Esophagus muscularis mucosa (tissue), 4 donors: ENCODE measurements around the gene ZC3H12C. TPM values are rescaled to one million over a fixed set of nuclear protein-coding genes. Genes with fewer than 3 reads are reported as not detected.

Source experiments
- DNase-seq: peaks from one replicate; pipeline ENCODE4 v3.0.0-alpha.2; 2017; ENCODE audit errors: extremely low spot score
- H3K27ac ChIP-seq, 4 donors: fragments of 200-600 bp; sonication (generic); replicated peaks in 1 of 4; 1 replicate in 3 of 4; 2 replicates in 1 of 4; pipeline ENCODE4 v1.5.1; 2016 to 2019; ENCODE audit warnings: mild to moderate bottlenecking in 1 of 4
- H3K27me3 ChIP-seq, 4 donors: fragments of 200-600 bp; sonication (generic); one replicate each; pipeline versions ENCODE4 v1.5.1 to v1.6.0; 2016 to 2019
- H3K36me3 ChIP-seq, 4 donors: fragments of 200-600 bp; sonication (generic); one replicate each; pipeline ENCODE4 v1.5.1; 2016 to 2019
- H3K4me1 ChIP-seq, 4 donors: fragments of 200-600 bp; sonication (generic); one replicate each; pipeline ENCODE4 v1.5.1; 2016 to 2019
- H3K4me3 ChIP-seq, 4 donors: fragments of 200-600 bp; sonication (generic); 1 replicate in 2 of 4; 2 replicates in 2 of 4; pipeline ENCODE4 v1.5.1; 2016 to 2019; ENCODE audit warnings: mild to moderate bottlenecking in 4 of 4, moderate library complexity in 1 of 4
- H3K9me3 ChIP-seq, 4 donors: fragments of 200-600 bp; sonication (generic); 1 replicate in 3 of 4; 2 replicates in 1 of 4; pipeline ENCODE4 v1.5.1; 2016 to 2019
- EP300 ChIP-seq: sonication (generic); formaldehyde crosslinking; IDR thresholded peaks from one replicate; pipeline ENCODE4 v1.6.1; 2017; ENCODE audit warnings: antibody characterized with exemption
- POLR2A ChIP-seq: fragments of 450-650 bp; IDR thresholded peaks from one replicate; pipeline ENCODE4 v1.6.1; 2017; ENCODE audit warnings: antibody characterized with exemption, moderate library complexity, mild to moderate bottlenecking, low read depth
- POLR2AphosphoS5 ChIP-seq, 2 donors: sonication (generic); formaldehyde crosslinking; IDR thresholded peaks; one replicate each; pipeline ENCODE4 v1.6.1; 2017; ENCODE audit warnings: antibody characterized with exemption in 2 of 2
- WGBS: methylation state at CpG from one replicate; pipeline ENCODE4 v1.1.5; 2018; 5-methylcytosine and 5-hydroxymethylcytosine counted together
- intact Hi-C: fragments of 100-400 bp; cut with DNase I; formaldehyde crosslinking; loops from one replicate; pipeline ENCODE4 v1.15.1; 2023
- total RNA-seq, 4 donors: library from RNA; depleted of rRNA; stranded (reverse); fragments of >200 nt; gene quantifications; one replicate each; pipeline versions ENCODE4 v1.1.0 to v1.2.1, GENCODE V29; 2016
- TF ChIP-seq, protein P1 (sequence below), 3 experiments: fragments of 200-600 bp in 2 of 3; fragments of 450-650 bp in 1 of 3; sonication (generic) in 2 of 3; IDR thresholded peaks; one replicate each; pipeline ENCODE4 v1.5.1; 2017 to 2019; ENCODE audit warnings: antibody characterized with exemption in 3 of 3, mild to moderate bottlenecking in 2 of 3, moderate library complexity in 1 of 3

Gene ZC3H12C
- total RNA-seq, 4 donors from 2014 or later, result 21.9 to 33.6 (median 24.4) TPM

DNA sequence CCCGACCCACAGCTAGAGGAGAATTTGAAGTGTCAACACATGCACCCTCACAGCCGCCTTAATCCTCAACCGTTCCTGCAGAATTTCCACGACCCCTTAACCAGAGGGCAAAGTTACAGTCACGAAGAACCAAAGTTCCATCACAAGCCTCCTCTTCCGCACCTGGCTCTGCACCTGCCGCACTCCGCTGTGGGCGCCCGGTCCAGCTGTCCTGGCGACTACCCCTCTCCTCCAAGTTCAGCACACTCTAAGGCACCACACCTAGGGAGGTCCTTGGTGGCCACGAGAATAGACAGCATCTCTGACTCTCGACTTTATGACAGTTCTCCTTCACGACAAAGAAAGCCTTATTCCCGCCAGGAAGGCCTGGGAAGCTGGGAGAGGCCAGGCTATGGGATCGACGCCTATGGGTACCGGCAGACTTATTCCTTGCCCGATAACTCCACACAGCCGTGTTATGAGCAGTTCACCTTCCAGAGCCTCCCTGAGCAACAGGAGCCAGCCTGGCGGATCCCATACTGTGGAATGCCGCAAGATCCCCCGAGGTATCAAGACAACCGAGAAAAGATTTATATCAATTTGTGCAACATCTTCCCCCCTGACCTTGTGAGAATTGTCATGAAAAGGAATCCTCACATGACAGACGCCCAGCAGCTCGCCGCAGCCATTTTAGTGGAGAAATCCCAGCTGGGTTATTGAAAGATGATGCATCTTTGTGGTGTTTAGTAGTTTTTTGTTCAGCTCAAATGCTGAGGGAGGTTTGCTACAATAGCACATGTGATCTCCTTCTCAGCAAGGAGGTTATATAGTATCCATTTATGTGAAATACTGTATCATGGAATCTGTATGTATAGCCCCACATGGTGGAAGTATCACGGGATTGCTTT is 72.1 kb downstream of the ZC3H12C start:
- 93% methylated on average over 27 of the region's 28 CpGs for WGBS
- no peak for DNase-seq
- Histone ChIP-seq H3K9me3 (no peaks in the 10 kb centered on the region), H3K36me3 (peaks cover 11 to 41% (median 30%) of the 10 kb centered on the region in 4 donors), H3K27ac (no peak overlapping the region), H3K4me1 (no peaks in the 10 kb centered on the region), H3K27me3 (no peaks in the 10 kb centered on the region), H3K4me3 (no peak overlapping the region)
- intact Hi-C loops, result no loop called here
- TF ChIP-seq, protein P1, sequence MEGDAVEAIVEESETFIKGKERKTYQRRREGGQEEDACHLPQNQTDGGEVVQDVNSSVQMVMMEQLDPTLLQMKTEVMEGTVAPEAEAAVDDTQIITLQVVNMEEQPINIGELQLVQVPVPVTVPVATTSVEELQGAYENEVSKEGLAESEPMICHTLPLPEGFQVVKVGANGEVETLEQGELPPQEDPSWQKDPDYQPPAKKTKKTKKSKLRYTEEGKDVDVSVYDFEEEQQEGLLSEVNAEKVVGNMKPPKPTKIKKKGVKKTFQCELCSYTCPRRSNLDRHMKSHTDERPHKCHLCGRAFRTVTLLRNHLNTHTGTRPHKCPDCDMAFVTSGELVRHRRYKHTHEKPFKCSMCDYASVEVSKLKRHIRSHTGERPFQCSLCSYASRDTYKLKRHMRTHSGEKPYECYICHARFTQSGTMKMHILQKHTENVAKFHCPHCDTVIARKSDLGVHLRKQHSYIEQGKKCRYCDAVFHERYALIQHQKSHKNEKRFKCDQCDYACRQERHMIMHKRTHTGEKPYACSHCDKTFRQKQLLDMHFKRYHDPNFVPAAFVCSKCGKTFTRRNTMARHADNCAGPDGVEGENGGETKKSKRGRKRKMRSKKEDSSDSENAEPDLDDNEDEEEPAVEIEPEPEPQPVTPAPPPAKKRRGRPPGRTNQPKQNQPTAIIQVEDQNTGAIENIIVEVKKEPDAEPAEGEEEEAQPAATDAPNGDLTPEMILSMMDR (IDR thresholded peaks at IDR 0.05), result no peak
- TF ChIP-seq POLR2AphosphoS5 (IDR thresholded peaks at IDR 0.05), result no peak

DNA sequence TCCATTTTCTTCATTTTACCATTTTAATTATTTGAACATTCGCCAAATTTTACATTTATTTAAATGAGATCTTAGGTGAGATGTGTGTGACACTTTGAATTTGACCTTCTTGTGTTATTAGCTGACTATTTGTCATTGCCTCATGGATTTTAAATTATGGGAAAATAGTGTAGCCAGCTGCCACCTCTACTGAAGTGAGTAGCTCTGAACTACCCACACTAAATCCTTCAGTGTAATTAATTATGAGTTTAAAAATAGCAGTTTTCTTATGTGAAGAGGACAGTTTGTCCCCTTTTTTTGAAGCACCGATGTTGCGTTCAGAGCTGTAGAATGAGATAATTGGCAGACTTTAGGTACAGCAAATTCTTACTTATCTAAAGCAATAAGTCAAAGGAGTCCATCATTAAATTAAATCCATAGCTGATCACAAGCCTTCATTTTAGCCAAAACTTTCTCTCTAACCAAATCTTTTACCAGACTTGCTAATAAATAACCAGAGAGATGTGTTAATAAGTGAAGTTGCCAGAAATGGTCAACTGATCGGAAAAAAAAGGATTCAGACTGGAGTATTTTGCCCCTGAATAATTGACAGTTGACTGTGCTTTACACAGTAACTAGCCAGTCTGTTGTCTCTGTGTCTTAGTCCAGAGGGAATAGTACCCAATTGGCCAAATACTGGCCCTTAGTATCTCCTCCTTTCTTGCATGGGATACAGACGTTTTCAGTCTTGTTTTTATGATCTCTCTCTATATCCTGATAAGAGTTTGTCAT is 75.0 kb downstream of the ZC3H12C start:
- TF ChIP-seq POLR2AphosphoS5 (IDR thresholded peaks at IDR 0.05), result no peak
- TF ChIP-seq POLR2A, result no peak
- TF ChIP-seq, protein P1 (IDR thresholded peaks at IDR 0.05), result no peak
- TF ChIP-seq EP300, result no peak
- Histone ChIP-seq H3K4me1 (no peaks in the 10 kb centered on the region), H3K9me3 (no peaks in the 10 kb centered on the region), H3K4me3 (no peak overlapping the region), H3K27ac (no peak overlapping the region), H3K36me3 (peaks cover 11 to 27% (median 22%) of the 10 kb centered on the region in 4 donors), H3K27me3 (no peaks in the 10 kb centered on the region)
- 81% methylated on average over 5 of the region's 5 CpGs for WGBS
- intact Hi-C loops, result no loop called here
- DNase-seq, result no peak

- no peak overlapping the region for H3K27ac ChIP-seq
- H3K4me3 ChIP-seq, result no peak overlapping the region
- peaks cover 0 to 11% (median 9%) of the 10 kb centered on the region in 4 donors for H3K4me1 ChIP-seq
- DNase-seq, result no peak
- TF ChIP-seq, protein P1 (IDR thresholded peaks at IDR 0.05), result no peak
- TF ChIP-seq POLR2AphosphoS5 (IDR thresholded peaks at IDR 0.05) (no peak), POLR2A (no peak), EP300 (no peak)
- H3K9me3 ChIP-seq, result no peaks in the 10 kb centered on the region
- H3K27me3 ChIP-seq, result no peaks in the 10 kb centered on the region
- intact Hi-C loops, result loop anchor here (10.0 kb wide), 1 partner anchor 225 kb away; no protein-coding TSS in a partner anchor
- WGBS, result 96% methylated on average over 2 of the region's 2 CpGs
- peaks cover 3 to 12% (median 9%) of the 10 kb centered on the region in 4 donors for H3K36me3 ChIP-seq
Measured at GRCh38 chr11:110169738-110170137, 76.5 kb downstream of the ZC3H12C start.

DNA sequence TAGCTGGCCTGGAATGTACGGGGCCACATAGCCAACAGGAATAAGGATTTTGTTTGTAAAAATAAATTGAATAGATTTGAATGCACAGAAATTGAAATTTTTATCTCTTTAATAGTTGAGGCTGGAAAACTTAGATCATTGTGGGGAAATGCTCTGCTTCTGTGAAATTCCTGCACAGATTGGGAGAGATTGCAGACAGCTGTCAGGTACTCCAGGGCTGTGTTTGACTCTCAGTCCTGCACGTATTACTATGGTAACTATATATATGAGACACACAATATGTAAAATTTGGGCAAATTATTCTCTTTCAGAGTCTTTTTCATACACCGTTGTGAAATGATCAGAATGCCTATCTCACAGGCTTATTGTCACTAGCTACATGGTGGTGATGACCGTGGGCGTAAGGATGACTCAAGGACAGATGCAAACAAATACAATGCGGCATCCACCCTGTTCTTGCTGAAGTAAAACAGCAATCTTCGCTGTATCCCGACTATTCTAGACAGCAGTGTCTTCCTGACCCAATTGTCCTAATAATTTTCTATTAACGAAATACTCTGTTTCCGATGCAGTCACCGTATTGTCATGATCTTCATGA is 79.4 kb downstream of the ZC3H12C start:
- H3K9me3 ChIP-seq, result no peaks in the 10 kb centered on the region
- 93% methylated on average over 11 of the region's 11 CpGs for WGBS
- intact Hi-C loops, result loop anchor here (10.0 kb wide), 1 partner anchor 228 kb away; no protein-coding TSS in a partner anchor
- H3K4me1 ChIP-seq, result peaks cover 0 to 20% (median 16%) of the 10 kb centered on the region in 4 donors
- no peaks in the 10 kb centered on the region for H3K27me3 ChIP-seq
- TF ChIP-seq POLR2A, result no peak
- TF ChIP-seq, protein P1 (IDR thresholded peaks at IDR 0.05), result no peak
- no peak overlapping the region for H3K27ac ChIP-seq
- DNase-seq, result no peak
- no peaks in the 10 kb centered on the region for H3K36me3 ChIP-seq
- no peak overlapping the region for H3K4me3 ChIP-seq
